Breast epithelium (tissue), 3 donors: ENCODE data around the gene TMCO2.

Experiments
- CTCF ChIP-seq, 3 donors: fragments of 450-650 bp; IDR thresholded peaks; one replicate each; pipeline ENCODE4 v1.5.1; 2016 to 2017; ENCODE audit warnings: antibody characterized with exemption in 3 of 3, mild to moderate bottlenecking in 3 of 3, moderate library complexity in 3 of 3
- POLR2A ChIP-seq: fragments of 450-650 bp; IDR thresholded peaks from one replicate; pipeline ENCODE4 v1.6.1; 2016; ENCODE audit warnings: antibody characterized with exemption, mild to moderate bottlenecking, moderate library complexity
- POLR2AphosphoS5 ChIP-seq, 3 donors: sonication (generic); formaldehyde crosslinking; IDR thresholded peaks; one replicate each; pipeline ENCODE4 v1.6.1; 2017; ENCODE audit warnings: antibody characterized with exemption in 3 of 3

DNA sequence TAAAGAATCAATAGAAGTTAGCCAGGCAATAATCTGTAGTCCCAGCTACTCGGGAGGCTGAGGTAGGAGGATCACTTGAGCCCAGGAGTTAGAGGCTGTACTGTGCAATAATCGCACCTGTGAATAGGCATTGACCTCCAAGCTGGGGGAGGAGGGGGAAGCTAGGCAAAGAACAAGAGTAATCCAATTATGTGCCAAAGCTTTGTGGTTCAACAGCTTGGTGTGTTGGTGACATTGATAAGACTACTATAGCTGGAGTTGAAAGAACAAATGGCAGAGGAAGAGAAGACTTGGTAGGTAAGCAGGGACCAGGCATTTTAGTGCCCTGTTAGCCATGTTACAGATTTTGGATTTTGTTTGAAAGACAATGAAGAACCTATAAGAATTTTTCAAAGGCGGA is 2.1 kb upstream of the TMCO2 start:
- TF ChIP-seq CTCF (IDR thresholded peaks at IDR 0.05) (no peak), POLR2A (no peak), POLR2AphosphoS5 (IDR thresholded peaks at IDR 0.05) (no peak)
